Endodermal cell (in vitro differentiated cells): Measurements from ENCODE around the gene ZNF160. TPM values are rescaled to one million over a fixed set of nuclear protein-coding genes. Genes with fewer than 3 reads are reported as not detected.
"Not testable (repeated sequence)": the region's sequence is repeated elsewhere in the genome, so short reads cannot be mapped to it uniquely, and the experiment has no call there.

Experiments
- DNase-seq: peaks from one replicate; pipeline ENCODE4 v3.0.0-alpha.2; 2017
- H3K27ac ChIP-seq: 2 replicates; pipeline ENCODE4 v1.5.1; 2013; ENCODE audit warnings: mild to moderate bottlenecking, low read depth, low read length, moderate library complexity
- H3K27me3 ChIP-seq: 2 replicates; pipeline ENCODE4 v1.6.1; 2013; ENCODE audit warnings: mild to moderate bottlenecking, low read length, moderate library complexity; ENCODE audit not compliant: insufficient read depth, control insufficient read depth, poor library complexity, severe bottlenecking
- H3K36me3 ChIP-seq: 2 replicates; pipeline ENCODE4 v1.7.0; 2013; ENCODE audit warnings: mild to moderate bottlenecking, low read length, moderate library complexity; ENCODE audit not compliant: control insufficient read depth, insufficient read depth
- H3K4me1 ChIP-seq: one replicate; pipeline ENCODE4 v1.7.0; 2013; ENCODE audit warnings: low read length; ENCODE audit not compliant: control insufficient read depth, insufficient read depth
- H3K4me3 ChIP-seq: 2 replicates; pipeline ENCODE4 v1.5.1; 2013; ENCODE audit warnings: mild to moderate bottlenecking, low read length, moderate library complexity
- H3K9ac ChIP-seq: 2 replicates; pipeline ENCODE4 v1.6.1; 2013; ENCODE audit warnings: mild to moderate bottlenecking, low read length, moderate library complexity; ENCODE audit not compliant: poor library complexity, severe bottlenecking; ENCODE audit errors: extremely low read depth
- H3K9me3 ChIP-seq: 2 replicates; pipeline ENCODE4 v1.6.1; 2013; ENCODE audit warnings: mild to moderate bottlenecking, low read length, moderate library complexity; ENCODE audit not compliant: control insufficient read depth
- H3K27ac Mint-ChIP-seq: 2 replicates; pipeline ENCODE4 v1.8.0; 2020; ENCODE audit warnings: mixed read lengths
- H3K27me3 Mint-ChIP-seq: 2 replicates; pipeline ENCODE4 v1.8.0; 2021; ENCODE audit warnings: mild to moderate bottlenecking, mixed read lengths; ENCODE audit not compliant: insufficient read depth
- H3K36me3 Mint-ChIP-seq: 2 replicates; pipeline ENCODE4 v1.8.0; 2020; ENCODE audit warnings: low read depth, mixed read lengths
- H3K4me1 Mint-ChIP-seq: 2 replicates; pipeline ENCODE4 v1.8.0; 2020; ENCODE audit warnings: mixed read lengths
- H3K4me3 Mint-ChIP-seq: 2 replicates; pipeline ENCODE4 v1.8.0; 2020; ENCODE audit warnings: mild to moderate bottlenecking, moderate library complexity, mixed read lengths
- H3K9me3 Mint-ChIP-seq: 2 replicates; pipeline ENCODE4 v1.8.0; 2020; ENCODE audit warnings: mild to moderate bottlenecking, mixed read lengths
- CTCF ChIP-seq: fragments of 200-600 bp; sonication (generic); conservative IDR thresholded peaks from 2 replicates; pipeline ENCODE4 v1.5.0; 2021; ENCODE audit warnings: antibody characterized with exemption, mild to moderate bottlenecking
- WGBS, 2 experiments: methylation state at CpG; one replicate each; pipeline versions ENCODE4 v1.1.5 to v1.1.7; 2013; ENCODE audit warnings: missing lambda C conversion rate in 2 of 2, mixed read lengths in 1 of 2; ENCODE audit not compliant: insufficient coverage in 1 of 2, insufficient read length in 1 of 2; 5-methylcytosine and 5-hydroxymethylcytosine counted together
- total RNA-seq, 2 donors: library from RNA; stranded (reverse); fragmentation: NEBNext Ultra II Directional in 1 of 2; extraction: Animal tissue kit (Norgen Biotek cat#: 25700) in 1 of 2; gene quantifications; 2 replicates in 1 of 2; 3 replicates in 1 of 2; pipeline ENCODE4 v1.2.1, GENCODE V29; 2021

The ZNF160 gene
- total RNA-seq, 2 donors from 2014 or later = 51.7 to 78.3 TPM

- Mint-ChIP-seq H3K36me3 (peaks cover 11% of the 10 kb centered on the region), H3K4me1 (peaks cover 28% of the 10 kb centered on the region), H3K9me3 (peaks cover 3% of the 10 kb centered on the region), H3K4me3 (peak overlapping the region; percentile 76), H3K27ac (no peak overlapping the region), H3K27me3 (peaks cover 14% of the 10 kb centered on the region)
- no peak overlapping the region for H3K9ac ChIP-seq
- no peak for DNase-seq
- H3K27ac ChIP-seq = no peak overlapping the region
- no peaks in the 10 kb centered on the region for H3K36me3 ChIP-seq
- H3K4me1 ChIP-seq = no peaks in the 10 kb centered on the region
- no peaks in the 10 kb centered on the region for H3K27me3 ChIP-seq
- H3K4me3 ChIP-seq = peak overlapping the region; percentile 89
- H3K9me3 ChIP-seq = peaks cover 6% of the 10 kb centered on the region
- no peak for TF ChIP-seq CTCF
- 95 to 96% methylated on average over 3 of the region's 4 CpGs for WGBS, 2 experiments
Measured at GRCh38 chr19:53131085-53131590, 27.9 kb upstream of the ZNF160 start.

GRCh38 chr19:53130506-53130905 lies 27.3 kb upstream of the ZNF160 start:
- Mint-ChIP-seq H3K4me3 (no peak overlapping the region), H3K27ac (no peak overlapping the region)

DNA sequence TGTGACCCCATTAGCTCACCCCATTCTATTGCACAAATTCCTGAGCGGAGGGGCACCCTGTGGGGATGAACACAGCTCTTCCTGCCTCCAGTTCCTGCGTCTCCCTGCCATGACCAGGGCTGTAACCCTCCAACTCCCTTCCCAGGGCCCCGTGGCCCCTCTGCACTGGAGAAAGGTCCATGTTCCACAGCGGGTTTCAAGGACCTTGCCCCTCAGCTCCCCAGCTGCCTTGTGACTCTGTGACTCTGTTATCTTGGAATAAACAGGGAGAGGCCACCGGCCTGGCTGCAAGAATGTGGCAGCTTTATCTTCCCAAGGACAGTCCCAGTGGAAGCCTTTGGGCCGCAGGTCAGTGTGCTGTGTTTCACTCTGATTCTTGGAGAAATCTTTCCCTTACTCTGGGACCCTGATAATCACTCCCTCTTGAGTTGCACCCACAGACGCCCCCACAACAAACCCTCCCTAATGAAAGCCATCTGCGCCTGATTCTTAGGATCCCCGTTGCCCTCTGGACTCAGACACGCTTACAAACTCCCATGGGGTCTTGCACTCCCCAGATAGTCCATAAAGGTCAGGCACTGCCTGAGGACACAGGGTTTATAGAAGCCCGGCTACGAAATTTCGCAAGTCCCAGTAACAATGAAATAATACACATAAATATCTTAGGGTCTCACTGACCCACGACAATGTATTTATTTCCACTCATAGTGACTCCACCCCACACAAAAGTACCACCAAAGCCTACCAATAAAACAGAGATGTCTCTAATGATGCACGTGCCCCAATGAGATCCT lies 23.7 kb upstream of the ZNF160 start:
- Mint-ChIP-seq H3K36me3 (peaks cover 24% of the 10 kb centered on the region), H3K27ac (peak overlapping the region; percentile 84), H3K4me1 (peaks cover 19% of the 10 kb centered on the region)
- DNase-seq, H3K9me3 Mint-ChIP-seq, H3K27ac ChIP-seq, H3K9me3 ChIP-seq, H3K36me3 ChIP-seq, H3K9ac ChIP-seq, H3K4me3 Mint-ChIP-seq, H3K27me3 ChIP-seq, H3K27me3 Mint-ChIP-seq, H3K4me3 ChIP-seq, H3K4me1 ChIP-seq: not testable (repeated sequence)
- 92 to 96% methylated on average over 4 to 8 of the region's 15 CpGs for WGBS, 2 experiments

More at GRCh38 chr19:53130506-53130905, 27.3 kb upstream of the ZNF160 start:
- no peak for TF ChIP-seq CTCF
- no peak overlapping the region for H3K27ac ChIP-seq
- H3K27me3 Mint-ChIP-seq = peaks cover 14% of the 10 kb centered on the region
- WGBS, 2 experiments = 81 to 91% methylated on average over 2 to 7 of the region's 7 CpGs
- H3K9me3 Mint-ChIP-seq = no peaks in the 10 kb centered on the region
- H3K9ac ChIP-seq = no peak overlapping the region
- no peaks in the 10 kb centered on the region for H3K27me3 ChIP-seq
- H3K36me3 Mint-ChIP-seq = peaks cover 11% of the 10 kb centered on the region
- no peak overlapping the region for H3K4me3 ChIP-seq
- H3K4me1 ChIP-seq = no peaks in the 10 kb centered on the region
- no peak for DNase-seq
- no peaks in the 10 kb centered on the region for H3K36me3 ChIP-seq
- H3K4me1 Mint-ChIP-seq = peaks cover 28% of the 10 kb centered on the region
- peaks cover 6% of the 10 kb centered on the region for H3K9me3 ChIP-seq
